ENCODE results near the gene TAF11L14. TPM values are rescaled to one million over a fixed set of nuclear protein-coding genes. Genes with fewer than 3 reads are reported as not detected.
"Not testable (repeated sequence)": the region's sequence is repeated elsewhere in the genome, so short reads cannot be mapped to it uniquely, and the experiment has no call there.

The TAF11L14 gene
- polyA plus RNA-seq (ENCODE audit: insufficient read depth in 1 of 5, insufficient read length in 5 of 5, low replicate concordance in 1 of 5) = not detected
- long read RNA-seq, donor 1 = 0 reads
- long read RNA-seq, donor 2 = 0 reads
- long read RNA-seq, donor 3 = 0 reads
- long read RNA-seq, donor 4 = 0 reads
- long read RNA-seq, donor 5 = 0 reads
- long read RNA-seq, donor 6 = 0 reads
- long read RNA-seq, donor 7 = 0 reads
- long read RNA-seq, donor 8 = 0 reads

DNA sequence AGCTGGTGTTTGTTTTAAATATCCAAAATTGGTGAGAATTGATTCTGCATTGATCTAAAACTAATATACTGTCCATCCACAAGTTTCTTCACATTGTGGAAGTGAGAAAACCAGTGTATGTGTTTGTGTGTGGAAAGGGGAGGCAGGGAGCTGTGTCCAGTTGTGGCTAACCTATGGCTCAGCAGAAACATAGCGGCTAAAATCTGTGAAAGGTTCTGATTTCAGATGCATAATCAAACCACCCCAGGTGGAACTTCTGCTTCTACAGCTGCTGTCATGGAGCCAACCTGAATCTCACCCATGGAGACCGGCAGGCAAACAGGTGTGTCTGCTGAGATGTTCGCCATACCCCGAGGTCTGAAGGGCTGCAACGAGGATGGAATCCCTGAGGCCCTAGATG, at the start of gene TAF11L14:
Gene TAF11L14, plus strand, starts transcription at position 301 of the 400 bp plus-strand sequence.
- DNase-seq = no peak

DNA sequence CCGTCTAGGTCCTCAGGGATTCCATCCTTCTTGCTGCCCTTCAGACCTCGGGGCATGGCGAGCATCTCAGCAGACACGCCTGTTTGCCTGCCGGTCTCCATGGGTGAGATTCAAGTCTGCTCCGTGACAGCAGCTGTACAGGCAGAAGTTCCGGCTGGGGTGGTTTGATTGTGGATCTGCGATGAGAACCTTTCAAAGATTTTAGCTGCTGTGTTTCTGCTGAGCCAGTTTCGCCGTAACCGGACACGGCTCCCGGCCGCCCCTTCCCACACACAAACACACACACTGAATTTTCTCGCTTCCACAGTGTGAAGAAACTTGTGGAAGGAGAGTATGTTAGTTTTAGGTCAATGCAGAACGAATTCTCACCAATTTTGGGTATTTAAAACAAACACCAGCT, 48.6 kb upstream of the TAF11L14 start, which contains the start of gene TAF11L7:
Gene TAF11L7, minus strand, starts transcription at position 101 of the 400 bp plus-strand sequence.
- not testable (repeated sequence) for DNase-seq

- DNase-seq = not testable (repeated sequence)
These were observed 43.4 kb upstream of the TAF11L14 start, which contains the start of gene TAF11L8 for GRCh38 chr5:17590860-17591259. Gene TAF11L8, minus strand, starts transcription at chr5:17590960.

- not testable (repeated sequence) for DNase-seq
These were observed 40.0 kb upstream of the TAF11L14 start, which contains the start of gene TAF11L9 for GRCh38 chr5:17594255-17594654. Gene TAF11L9, minus strand, starts transcription at chr5:17594394.

GRCh38 chr5:17597728-17598127, 36.5 kb upstream of the TAF11L14 start, which contains the start of gene TAF11L10:
Gene TAF11L10, minus strand, starts transcription at chr5:17597828.
- not testable (repeated sequence) for DNase-seq

- DNase-seq = not testable (repeated sequence)
These were observed 30.4 kb upstream of the TAF11L14 start, which contains the start of gene TAF11L11 for GRCh38 chr5:17603880-17604279. Gene TAF11L11, plus strand, starts transcription at chr5:17604183.

- DNase-seq = no peak
These were observed 29.3 kb upstream of the TAF11L14 start for GRCh38 chr5:17604951-17605350.

DNA sequence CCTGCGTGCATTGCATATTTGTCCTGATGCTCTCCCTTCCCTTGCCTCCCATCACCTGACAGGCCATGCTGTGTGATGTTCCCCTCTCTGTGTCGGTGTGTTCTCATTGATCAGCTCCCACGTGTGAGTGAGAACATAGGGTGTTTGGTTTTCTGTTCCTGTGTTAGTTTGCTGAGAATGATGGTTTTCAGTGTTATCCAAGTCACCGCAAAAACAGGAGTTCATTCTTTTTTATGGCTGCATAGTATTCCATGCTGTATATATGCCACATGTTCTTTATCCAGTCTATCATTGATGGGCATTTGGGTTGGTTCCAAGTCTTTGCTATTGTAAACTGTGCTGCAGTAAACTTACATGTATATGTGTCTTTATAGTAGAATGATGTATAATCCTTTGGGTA, 26.8 kb upstream of the TAF11L14 start:
- not testable (repeated sequence) for DNase-seq

DNA sequence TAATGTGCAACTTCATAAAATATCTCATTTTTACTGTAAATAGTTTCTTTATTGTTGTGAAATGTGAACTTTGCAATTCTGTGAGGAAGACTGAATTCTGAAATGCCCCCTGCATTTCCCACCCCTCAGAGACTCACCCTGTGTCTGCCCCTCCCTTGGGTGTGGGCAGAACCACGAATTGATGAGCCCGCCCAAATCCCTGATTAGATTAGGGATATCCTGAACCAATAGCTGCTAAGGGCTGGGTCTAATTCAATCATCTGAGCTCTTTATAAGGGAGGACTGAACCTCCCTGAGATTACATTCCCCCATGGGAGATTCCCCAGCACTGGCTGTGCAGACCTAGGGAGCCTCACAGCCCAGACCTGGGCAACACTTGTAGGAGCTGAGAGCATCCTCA, 24.2 kb upstream of the TAF11L14 start, which contains the start of gene TAF11L12:
Gene TAF11L12, plus strand, starts transcription at position 301 of the 400 bp plus-strand sequence.
- DNase-seq = not testable (repeated sequence)

DNA sequence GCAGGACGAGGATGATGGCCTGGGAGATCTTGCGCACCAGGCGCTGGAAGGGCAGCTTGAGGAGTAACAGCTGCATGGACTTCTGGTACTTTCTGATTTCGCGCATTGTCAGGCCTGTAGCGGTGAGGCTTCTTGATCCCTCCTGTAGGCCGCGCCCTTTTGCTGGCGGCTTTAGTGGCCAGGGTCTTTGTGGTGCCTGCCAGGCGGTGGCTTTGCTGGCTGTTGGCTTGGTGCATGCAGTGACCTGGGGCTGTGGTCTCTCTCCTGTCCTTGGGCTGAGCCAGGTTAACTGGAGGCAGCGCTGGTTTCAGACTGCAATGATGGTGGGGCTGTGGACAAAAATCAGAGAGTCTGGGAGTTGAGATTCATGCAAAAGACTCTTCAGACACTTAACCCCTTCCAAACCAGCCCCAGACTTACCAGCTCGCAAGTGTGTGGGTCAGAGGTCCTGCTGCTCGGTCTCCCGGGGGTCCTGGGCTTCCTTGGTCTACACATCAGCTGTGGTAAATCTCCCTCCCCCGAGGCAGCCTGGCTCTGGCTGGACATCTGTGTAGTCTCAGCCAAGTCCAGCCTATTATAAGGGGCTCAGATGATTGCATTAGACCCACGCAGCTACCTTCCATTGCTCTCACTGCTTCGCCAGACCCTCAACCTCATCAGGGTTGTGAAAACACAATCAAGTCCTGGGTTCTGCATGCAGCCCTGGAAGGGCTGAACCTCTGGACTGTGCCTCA, 19.2 kb upstream of the TAF11L14 start:
- DNase-seq = no peak

DNA sequence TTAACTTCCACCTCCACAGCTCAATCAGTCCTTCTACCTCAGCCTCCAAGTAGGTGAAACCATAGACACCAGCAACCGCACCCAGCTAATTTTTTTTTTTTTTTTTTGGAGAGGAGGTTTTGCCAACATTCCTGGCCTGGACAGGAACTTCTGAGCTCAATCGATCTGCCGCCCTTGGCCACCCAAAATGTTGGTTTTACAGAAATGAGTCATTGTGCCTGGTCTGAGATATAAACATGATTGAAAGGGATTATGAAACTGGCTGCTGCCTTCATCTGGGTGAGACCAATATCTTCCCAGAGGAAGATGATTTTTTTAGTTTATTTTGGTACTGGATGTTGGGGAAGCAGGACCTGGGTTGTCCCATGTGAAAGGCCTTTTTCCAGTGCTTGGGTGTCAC, 14.9 kb upstream of the TAF11L14 start:
- DNase-seq = no peak

DNA sequence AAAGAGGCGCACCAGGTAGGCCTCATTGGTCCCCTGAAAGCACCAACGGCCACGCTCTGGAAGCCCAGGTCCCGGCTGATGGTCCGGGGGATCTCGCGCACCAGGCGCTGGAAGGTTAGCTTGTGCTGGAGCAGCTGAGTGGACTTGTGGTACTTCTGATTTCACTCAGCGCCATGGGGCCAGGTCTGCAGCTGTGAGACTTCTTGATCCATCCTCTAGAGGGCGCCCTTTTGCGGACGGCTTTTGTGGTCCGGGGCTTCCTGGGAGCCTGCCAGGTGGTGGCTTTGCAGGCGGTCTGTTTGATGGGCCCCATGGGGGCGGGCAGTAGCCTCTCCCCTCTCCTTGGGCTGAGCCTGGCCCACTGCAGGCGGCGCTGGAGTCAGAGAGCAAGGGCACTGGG, 13.6 kb upstream of the TAF11L14 start:
- no peak for DNase-seq

GRCh38 chr5:17625686-17626085, 8.6 kb upstream of the TAF11L14 start:
- no peak for DNase-seq

- not testable (repeated sequence) for DNase-seq
These were observed 2.5 kb upstream of the TAF11L14 start, which contains the start of gene TAF11L13 for GRCh38 chr5:17631788-17632187. Gene TAF11L13, plus strand, starts transcription at chr5:17632088.

DNA sequence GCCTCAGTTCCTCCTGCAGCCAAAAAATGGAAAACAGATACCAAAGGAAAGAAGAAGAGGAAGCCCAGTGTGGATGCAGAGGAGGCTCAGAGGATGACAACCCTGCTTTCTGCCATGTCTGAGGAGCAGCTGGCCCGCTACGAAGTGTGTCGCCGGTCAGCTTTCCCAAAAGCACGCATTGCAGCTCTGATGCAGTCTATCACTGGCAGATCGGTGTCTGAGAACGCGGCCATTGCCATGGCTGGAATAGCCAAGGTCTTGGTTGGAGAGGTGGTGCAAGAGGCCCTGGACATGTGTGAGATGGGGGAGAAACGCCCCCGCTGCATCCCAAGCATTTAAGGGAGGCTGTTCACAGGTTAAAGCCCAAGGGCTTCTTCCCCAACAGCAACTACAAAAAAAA, 15.0 kb downstream of the TAF11L14 start:
- DNase-seq = not testable (repeated sequence)

DNA sequence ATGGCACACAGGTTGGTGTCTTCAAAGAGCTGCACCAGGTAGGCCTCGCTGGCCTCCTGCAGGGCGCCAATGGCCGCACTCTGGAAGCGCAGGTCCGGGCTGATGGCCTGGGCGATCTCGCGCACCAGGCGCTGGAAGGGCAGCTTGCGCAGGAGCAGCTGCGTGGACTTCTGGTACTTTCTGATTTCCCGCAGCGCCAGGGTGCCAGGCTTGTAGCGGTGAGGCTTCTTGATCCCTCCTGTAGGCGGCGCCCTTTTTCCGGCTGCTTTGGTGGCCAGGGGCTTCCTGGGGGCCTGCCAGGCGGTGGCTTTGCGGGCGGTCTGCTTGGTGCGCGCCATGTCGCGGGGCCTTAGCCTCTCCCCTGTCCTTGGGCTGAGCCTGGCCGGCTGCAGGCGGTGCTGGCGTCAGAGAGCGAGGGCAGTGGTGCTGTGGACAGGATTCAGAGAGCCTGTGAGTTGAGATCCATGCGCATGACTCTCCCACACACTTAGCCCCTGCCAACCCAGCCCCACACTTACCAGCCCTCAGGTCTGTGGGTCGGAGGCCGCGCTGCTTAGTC, 21.0 kb downstream of the TAF11L14 start:
- DNase-seq = not testable (repeated sequence)

GRCh38 chr5:17655921-17656320, 21.7 kb downstream of the TAF11L14 start:
- DNase-seq = no peak

GRCh38 chr5:17663182-17663581, 28.9 kb downstream of the TAF11L14 start:
- no peak for DNase-seq

- DNase-seq = no peak
These were observed 31.6 kb downstream of the TAF11L14 start for GRCh38 chr5:17665836-17666235.

DNA sequence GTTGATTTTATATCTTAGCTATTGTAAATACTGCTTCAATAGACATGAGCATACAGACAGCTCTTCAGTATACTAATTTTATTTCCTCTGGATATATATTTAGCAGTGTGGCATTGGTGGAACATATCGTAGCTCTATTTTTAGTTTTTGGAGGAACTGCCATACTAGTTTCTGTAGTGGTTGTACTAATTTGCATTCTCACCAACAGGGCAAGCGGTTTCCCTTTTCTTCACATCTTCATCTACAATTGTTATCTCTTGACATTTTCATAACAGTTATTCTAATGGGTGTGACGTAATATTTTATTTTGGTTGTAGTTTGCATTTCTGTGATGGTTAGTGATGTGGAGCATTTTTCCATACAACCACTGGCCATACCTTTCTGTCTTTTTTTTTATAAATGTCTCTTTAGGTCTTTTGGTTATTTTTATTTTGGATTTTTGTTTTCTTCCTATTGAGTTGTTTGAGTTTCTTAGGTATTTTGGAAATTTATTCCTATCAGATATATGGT, 32.5 kb downstream of the TAF11L14 start:
- no peak for DNase-seq

DNA sequence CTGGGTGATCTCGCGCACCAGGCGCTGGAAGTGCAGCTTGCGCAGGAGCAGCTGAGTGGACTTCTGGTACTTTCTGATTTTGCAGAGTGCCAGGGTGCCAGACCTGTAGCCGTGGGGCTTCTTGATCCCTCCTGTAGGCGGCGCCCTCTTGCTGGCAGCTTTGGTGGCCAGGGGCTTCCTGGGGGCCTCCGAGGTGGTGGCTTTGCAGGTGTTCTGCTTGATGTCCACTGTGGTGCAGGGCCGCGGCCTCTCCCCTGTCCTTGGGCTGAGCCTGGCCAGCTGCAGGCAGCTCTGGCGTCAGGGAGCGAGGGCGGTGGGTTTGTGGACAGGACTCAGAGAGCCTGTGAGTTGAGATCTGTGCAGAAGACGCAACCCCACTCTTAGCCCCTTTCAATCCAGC, 36.1 kb downstream of the TAF11L14 start:
- no peak for DNase-seq

DNA sequence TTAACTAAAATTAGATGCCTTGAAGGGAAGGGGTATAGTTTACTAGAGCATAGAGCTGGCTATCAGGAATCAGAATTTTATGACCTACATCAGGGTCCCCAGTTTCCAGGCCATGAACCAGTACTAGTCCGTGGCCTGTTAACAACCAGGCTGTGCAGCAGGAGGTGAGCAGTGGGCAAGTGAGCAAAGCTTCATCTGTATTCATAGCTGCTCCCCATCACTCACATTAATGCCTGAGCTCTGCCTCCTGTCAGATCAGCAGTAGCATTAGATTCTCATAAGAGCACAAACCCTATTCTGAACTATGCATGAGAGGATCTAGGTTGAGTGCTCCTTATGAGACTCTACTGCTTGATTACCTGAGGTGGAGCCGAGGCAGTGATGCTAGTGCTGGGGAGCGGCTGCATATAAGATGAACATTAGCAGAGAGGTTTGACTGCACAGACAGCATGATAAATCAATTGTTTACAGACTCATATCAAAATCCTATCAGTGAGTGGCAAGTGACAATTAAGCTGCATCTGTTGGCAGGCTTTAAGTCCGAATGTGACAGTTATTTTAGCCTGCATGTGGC, 44.6 kb downstream of the TAF11L14 start:
- DNase-seq = no peak

All from right lung (tissue), 10 donors.